HG02973 (cell line): ENCODE measurements around the gene CEP170B.

Experiments used
- ATAC-seq: cut with Tn5 transposase; IDR thresholded peaks from one replicate; pipeline ENCODE4 v1.9.1; 2021; ENCODE audit warnings: moderate library complexity; ENCODE audit not compliant: unreplicated experiment

CEP170B gene

DNA sequence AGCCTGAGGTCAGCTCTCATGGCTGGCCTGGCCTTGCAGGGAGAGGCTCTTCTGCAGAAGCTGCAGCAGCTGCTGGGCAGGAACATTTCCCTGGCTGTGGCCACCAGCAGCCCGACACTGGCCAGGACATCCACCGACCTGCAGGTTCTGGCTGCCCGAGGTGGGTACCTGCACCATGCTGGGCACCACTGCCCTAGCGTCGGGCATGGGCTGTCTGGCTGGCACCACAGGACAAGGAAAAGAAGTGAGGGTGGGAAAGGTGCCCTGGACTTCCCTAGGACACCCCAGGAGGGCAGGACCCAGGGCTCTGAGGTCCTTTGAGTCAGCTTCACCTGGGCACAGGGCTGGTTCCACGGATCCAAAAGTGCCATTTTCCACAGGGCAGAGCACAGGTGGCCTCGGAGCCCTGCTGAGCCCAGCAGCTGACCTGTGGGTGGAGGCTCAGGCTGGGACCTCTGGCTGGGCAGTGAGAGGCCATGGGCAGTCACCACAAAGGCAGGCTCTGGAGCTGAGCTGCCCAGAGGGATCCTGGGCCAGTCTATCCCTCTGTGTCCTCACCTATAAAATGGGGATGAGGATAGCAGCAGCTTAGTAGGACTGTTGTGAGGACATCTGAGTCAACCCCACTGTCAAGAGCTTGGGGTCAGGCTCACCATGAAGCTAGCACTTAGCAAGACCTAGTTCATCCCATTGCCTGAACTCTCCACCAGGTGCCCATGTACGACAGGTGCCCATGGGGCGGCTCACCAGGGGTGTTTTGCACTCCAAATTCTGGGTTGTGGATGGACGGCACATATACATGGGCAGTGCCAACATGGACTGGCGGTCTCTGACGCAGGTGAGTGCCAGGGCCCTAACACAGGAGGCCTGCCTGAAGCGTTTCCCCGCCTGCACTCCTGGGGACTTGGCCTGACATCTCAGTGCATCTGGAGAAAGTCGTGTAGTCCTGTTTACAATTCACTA lies 64.5 kb downstream of the CEP170B start:
- no peak for ATAC-seq

DNA sequence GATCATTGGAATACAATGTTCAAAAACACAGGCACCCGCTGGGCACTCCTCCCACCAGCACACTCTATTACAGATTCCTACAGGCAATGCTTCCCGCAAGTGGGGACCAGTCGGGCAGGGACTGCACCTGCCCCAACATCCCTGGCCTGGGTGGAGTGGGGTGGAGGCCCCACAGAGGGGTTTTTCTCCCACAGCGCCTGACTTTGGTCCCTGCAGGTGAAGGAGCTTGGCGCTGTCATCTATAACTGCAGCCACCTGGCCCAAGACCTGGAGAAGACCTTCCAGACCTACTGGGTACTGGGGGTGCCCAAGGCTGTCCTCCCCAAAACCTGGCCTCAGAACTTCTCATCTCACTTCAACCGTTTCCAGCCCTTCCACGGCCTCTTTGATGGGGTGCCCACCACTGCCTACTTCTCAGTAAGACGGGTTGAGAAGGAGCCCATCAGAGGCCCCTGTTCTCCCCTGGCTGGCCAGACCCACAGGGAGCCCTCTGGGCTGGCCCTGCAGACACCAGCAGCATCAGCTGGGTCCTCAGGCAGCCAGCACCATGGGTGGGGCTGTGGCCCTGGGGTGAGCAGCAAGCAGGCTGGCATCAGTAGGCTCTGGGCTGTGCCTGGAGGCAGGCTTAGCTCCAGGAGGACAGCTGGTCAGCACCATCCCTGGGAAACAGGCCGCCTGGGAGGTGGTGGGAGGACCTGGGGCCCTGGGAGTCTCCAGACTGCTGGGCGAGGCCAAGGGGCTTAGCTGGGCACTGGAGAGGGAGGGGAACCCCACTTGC lies 65.6 kb downstream of the CEP170B start:
- no peak for ATAC-seq

DNA sequence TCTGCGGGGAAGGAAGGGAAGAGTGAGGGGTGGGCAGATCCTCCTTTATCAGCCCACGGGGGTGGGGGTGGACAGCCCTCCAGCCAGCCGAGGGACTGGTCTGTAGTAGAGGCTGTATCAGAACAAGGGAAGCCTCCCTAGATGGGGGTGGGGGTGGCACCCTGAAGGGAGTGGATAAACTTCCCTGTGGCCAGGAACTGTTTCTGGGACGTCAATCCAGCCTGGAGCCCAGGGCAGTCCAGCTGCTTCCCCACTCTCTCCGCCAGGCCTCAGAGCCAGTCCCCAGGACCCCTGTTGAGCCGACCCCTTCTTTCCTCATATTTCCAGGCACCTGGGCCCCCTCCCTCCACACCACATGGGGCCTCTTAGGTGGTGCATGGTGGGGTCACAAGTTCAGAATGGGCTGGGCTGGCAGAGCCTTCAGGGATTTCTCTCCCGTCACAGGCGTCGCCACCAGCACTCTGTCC lies 66.3 kb downstream of the CEP170B start:
- no peak for ATAC-seq

DNA sequence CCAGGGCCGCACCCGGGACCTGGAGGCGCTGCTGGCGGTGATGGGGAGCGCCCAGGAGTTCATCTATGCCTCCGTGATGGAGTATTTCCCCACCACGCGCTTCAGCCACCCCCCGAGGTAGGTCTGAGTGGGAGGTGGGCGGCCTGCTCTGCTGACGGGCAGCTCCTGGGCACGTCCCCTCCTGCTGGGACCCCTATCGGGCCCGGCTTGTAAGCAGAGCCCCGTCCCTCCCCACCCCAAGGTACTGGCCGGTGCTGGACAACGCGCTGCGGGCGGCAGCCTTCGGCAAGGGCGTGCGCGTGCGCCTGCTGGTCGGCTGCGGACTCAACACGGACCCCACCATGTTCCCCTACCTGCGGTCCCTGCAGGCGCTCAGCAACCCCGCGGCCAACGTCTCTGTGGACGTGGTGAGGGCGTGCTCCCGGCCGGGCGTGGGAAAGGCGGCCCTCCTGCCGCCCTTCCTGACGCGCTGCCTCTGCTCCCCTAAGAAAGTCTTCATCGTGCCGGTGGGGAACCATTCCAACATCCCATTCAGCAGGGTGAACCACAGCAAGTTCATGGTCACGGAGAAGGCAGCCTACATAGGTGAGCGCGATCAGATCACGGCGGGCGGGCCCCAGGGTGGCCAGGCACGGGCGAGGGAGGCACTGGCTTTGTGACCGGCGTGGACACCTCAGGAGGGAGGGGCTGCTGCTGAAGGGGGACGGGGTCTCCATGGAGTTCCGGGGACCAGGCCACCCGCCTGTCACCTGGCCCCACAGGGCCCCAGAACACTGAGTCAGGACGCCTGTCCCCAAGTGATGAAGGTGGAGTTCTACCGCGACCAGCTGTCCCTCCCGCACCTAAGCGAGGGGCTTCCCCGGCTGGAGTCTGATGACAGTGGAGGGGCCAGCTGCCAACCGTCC lies 67.0 kb downstream of the CEP170B start:
- ATAC-seq: no peak

DNA sequence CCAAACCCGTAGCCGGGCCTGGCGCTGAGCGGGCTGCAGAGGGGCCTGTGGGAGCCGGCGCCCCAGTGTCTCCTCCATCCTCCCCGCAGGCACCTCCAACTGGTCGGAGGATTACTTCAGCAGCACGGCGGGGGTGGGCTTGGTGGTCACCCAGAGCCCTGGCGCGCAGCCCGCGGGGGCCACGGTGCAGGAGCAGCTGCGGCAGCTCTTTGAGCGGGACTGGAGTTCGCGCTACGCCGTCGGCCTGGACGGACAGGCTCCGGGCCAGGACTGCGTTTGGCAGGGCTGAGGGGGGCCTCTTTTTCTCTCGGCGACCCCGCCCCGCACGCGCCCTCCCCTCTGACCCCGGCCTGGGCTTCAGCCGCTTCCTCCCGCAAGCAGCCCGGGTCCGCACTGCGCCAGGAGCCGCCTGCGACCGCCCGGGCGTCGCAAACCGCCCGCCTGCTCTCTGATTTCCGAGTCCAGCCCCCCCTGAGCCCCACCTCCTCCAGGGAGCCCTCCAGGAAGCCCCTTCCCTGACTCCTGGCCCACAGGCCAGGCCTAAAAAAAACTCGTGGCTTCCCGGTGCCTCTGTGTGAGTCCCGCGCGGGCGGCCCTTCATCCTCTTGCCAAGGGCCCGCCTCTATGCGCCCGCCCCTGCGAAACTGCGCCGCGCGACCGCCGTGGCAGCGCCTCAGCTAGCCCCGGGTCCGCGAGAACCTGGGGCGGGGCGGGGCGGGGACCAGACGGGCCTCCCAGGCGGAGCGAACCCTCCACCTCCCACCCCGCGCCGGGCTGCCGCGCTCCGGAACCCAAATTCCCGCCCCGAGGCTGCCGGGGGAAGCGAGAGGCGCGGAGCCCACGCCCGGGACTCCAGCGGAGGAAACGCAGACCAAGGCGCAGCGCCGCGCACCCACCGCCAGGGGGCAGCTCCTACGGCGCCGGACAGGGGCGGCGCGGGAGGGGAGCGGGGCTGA lies 67.9 kb downstream of the CEP170B start:
- ATAC-seq: no peak

DNA sequence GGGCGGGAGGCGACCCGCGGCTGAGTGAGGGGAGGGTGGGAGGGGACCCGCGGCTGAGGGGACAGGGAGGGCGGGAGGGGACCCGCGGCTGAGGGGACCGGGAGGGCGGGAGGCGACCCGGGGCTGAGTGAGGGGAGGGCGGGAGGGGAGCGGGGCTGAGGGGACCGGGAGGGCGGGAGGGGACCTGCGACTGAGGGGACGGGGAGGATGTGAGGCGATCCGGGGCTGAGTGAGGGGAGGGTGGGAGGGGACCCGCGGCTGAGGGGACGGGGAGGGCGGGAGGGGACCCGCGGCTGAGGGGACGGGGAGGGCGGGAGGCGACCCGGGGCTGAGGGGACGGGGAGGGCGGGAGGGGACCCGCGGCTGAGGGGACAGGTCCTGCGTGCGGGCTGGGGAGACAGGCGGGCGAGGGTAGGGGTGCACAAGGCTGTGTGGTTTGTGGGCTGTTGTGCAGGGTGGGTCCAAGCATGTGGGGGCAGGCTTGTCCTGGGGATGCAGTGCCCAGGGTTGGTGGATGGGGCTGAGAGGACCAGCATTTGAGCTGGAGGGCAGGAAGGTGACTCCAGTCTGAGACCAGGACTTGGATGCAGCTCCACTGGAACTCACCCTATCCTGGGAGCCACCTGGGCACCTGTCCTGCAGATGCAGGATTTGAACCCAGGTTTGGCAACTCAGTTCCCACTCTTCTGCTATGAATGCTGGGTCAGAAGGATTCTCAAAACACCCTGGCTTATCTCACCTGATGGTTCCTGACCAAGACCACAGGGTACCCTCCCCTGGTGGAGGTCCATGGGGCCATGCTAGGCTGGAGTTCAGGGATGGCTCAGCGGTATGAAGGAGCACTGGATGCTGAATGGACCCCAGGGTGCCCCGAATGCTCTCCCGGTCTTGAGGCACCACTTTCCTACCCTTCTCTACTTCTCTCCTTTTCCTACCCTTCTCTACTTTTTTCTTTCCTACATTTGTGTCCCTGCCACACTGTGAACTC lies 69.0 kb downstream of the CEP170B start:
- ATAC-seq: no peak

DNA sequence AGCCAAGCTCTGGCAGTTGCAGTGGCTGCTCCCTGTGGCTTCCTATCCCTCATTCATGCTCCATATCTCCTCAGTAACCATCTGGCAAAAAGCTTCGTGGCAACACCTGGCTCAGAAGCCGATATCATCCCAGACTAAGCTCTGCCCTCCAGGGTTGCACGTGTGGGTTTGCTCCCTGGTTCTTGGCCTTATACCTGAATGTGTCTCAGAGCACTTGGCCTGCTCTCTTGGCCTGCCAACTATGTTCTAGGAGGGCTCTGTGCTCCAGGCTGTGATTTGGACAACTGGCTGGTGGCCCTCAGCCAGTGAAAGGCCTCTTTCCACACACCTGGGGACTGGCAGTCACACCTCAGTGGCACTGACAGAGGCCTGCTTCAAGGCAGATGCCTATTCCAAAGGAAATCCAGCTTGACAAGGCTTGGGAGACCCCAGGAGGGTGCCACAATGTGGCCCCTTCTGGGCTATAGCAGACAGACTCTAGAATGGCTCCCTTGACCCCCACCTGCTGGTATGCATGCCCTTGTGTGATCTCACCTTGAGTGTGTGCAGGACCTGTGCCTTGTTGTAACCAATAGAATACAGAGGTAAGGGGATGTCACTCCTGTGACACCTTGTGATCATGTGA lies 70.1 kb downstream of the CEP170B start:
- ATAC-seq: no peak

DNA sequence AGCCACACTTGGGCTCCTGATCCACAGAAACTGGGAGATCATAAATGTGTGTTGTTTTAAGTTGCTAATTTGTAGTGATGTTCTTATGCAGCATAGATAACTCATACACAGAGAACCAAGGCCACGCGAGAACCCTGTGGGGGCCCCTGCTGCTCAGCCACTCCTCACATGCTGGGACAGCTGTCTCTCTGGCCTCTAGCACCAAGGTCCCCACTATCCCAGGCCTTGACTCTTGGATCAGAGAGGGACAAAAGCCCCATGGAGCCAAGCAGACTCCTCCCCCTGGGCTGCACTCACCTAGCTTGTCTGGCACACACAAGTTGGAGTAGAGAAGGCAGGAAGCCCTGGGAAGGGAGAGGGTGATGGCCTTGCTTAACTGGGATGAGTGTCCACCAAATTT lies 70.9 kb downstream of the CEP170B start:
- ATAC-seq: no peak

DNA sequence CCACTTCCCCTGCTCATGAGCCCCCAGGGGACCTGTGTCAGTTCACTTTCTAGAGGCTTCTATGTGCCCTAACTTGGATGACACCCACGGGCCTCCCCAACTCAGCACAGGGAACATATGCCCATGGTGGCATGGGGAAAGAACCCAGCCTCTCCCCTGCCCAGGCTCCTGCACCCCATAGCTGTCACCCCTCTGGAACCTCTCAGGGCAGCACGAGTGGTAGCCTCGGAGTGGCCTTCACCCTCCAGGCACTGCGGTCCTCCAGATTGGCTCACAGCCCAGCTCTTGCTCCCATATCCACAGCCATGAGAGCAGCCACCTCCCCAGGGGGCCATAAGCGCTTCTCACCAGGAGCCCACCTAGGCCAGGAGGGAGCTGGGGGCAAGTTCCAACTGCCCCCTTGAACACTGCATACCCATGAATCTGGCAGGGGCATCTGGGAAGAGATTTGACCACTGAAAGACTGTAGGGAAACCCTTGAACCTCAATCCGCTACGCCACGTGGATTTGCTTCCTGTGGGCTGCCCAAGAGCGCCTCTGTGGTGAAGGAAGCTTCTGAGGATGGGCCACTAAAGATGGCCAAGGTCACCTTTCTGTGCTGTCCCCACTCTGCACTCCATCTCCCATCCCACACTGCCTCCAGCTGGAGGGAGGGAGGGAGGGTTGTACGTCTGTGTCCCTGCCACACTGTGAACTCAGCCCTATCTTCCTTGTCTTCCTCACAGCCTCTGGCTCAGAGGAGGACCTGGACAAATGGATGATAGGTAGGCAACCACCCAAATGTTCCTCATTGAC lies 71.5 kb downstream of the CEP170B start:
- no peak for ATAC-seq

DNA sequence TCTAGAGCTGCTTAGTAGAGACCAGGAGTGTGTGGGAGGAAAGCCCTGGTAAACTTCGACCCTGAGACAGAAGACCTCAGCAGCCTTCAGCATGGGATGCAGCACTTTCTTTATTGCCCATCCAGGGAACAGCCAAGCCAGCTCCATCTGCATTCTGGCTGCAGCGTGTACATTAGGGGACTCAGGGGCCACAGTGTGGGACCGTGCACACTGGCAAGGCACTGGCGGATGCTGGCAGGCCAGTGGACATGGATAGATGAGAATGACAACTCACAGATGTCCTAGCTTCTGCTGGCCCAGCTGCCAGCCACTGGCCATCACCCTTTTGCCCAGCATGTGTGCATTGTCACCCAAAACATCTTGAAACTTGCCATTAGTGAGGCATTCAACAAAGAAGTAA lies 72.1 kb downstream of the CEP170B start:
- ATAC-seq: no peak

DNA sequence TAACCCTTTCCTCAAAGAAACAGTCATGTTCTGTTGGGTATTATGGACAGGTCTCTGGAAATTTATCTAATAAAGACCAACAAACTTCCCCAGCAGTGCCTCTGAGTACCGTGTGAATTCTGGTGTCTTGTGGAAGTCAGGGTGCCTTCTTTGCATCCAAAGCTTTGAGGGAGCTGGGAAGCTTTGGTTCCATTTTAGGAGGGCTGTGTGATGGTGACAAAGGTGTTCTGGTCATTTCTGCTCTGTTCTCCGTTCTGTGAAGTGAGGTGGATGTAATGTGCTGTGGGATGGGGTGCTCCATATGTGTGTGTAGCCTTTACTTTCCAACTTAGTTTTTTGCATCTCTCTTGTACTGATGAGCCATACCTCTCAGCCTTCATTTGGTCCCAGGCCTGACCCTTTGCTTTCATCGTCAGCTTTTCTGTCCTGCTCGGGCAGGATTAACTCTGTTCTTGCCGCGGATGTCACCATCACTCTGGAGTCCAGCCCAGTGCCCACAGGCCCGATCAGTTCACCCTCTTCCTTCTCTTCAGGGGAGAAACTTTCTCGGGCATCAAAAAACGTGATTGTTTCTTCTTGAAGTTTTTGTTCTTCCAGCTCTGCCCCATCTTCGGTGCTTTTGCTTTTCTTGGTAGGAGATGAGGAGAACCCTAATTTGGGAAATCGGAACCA lies 72.8 kb downstream of the CEP170B start:
- no peak for ATAC-seq

DNA sequence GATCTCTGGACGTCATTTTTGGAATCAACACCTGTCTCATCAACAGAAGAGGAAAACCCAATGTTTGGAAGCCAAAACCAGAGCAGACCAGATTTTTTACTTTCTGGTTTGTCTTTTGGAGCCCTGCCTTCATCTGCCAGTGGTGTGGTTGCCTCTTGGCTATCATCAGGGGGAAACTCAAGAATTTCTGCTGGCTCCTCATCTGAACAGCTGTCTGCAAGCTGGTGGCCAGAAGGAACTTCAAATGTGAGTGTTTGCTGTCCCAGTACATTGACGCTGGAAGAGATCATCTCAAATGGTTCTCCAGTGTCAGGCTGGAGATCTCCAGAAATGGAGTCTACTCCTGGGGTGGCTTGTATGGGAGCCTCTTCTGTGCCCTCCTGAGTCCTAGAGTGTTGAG lies 73.4 kb downstream of the CEP170B start:
- no peak for ATAC-seq

DNA sequence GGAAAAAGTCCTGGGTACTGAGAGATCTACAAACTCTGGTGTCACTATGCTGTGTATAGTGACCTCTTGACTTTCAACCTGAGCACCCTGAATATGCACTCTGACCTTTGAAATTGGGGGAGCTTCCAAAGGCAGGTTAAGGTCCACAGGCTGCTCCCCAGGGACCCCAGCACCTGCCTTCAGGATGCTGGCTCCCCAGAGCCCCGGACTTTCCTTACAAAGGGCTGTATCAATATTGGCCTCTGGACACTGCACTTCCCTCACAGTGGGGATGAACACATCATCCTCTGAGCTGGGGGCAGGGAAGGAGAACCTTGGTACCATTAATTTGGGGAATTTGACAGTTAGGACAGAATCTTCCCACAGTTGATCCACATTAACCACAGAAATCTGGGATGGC lies 73.9 kb downstream of the CEP170B start:
- ATAC-seq: no peak

DNA sequence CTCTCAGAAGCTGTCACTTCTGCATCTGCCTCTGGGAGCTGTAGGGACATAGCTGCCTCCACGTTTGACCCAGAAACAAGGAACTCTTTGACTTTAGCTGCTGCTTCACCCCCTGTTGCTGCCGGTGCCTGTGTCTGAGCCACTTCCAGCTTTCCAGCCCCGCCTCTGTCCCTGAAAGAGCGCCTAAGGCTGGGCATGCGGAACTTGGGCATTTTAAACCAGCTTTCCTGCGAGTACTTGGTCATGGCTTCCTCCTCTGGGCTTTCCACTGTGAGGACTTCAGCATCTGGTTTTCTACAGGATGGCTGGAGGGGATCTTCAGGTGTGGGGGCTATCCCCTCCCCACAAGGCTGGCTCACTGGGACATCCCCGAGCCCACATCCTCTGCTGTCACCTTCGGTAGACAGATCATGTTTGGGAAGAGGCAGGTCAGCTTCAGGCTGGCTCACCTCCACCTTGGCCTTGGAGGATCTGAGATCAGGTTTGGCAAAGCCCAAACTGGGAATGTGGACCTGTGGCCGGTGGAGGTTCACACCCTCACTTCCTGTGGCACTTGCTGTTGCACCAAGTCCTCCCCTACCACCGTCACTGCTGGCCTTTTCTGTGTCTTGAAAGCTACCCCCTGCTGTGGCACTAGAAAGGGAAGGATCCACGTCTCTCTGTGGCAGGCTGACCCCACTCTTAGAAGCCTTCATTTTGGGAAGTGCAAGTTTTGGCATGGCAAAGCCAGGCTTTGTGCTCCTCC lies 74.8 kb downstream of the CEP170B start:
- no peak for ATAC-seq

DNA sequence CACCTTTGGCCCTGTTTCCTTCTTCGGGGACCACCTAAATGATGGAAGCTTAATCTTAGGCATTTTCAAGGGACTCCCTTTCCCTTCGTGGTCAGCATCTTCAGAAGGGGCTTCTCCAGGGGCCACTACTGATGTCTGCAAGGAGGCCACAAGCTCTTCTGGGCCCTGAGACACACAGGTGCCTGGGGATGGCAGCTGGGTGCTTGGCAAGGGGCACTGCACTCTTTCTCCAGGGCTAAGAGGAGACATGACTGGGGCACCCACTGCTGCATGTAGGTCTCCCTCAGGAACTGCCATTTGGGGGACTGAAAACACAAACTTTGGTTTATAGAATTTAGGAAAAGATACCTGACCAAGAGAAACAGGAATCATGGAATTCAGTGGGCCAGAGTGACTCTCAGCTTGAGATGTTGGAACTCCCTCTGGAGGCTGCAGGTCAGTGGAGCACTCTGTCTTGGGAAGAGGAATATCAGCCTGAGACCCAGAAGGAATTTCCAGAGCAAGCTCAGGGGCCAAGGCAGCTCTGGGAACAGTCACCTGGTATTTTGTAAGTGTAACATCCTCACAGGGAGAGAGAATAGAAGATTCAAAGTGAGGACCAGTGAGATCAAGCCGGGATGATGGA lies 75.6 kb downstream of the CEP170B start:
- no peak for ATAC-seq
